GM12878 (cell line): ENCODE data around the gene EGF. TPM values are rescaled to one million over a fixed set of nuclear protein-coding genes. Genes with fewer than 3 reads are reported as not detected.

Source experiments
- BCL3 ChIP-seq: IDR thresholded peaks from 2 replicates; pipeline ENCODE4 v1.6.1; 2011; ENCODE audit warnings: borderline replicate concordance, low read depth, mild to moderate bottlenecking, moderate library complexity, low read length; ENCODE audit not compliant: insufficient read depth, poor library complexity, severe bottlenecking
- E2F4 ChIP-seq: IDR thresholded peaks from 2 replicates; pipeline ENCODE4 v1.6.1; 2012; ENCODE audit warnings: low read depth, low read length, improper control_type of control experiment
- GATAD2B ChIP-seq: fragments of 450-650 bp; conservative IDR thresholded peaks from 2 replicates; pipeline ENCODE4 v1.6.1; 2017; ENCODE audit warnings: low read depth, mild to moderate bottlenecking, moderate library complexity
- IRF4 ChIP-seq: IDR thresholded peaks from 2 replicates; pipeline ENCODE4 v1.6.1; 2011; ENCODE audit warnings: low read depth, low read length
- KAT2A ChIP-seq: conservative IDR thresholded peaks from 2 replicates; pipeline ENCODE4 v1.6.1; 2011; ENCODE audit warnings: low read depth, low read length; ENCODE audit not compliant: control insufficient read depth
- LARP7 ChIP-seq: fragments of 450-650 bp; IDR thresholded peaks from 2 replicates; pipeline ENCODE4 v1.6.1; 2017; ENCODE audit warnings: mild to moderate bottlenecking
- NFYB ChIP-seq: IDR thresholded peaks from 2 replicates; pipeline ENCODE4 v1.6.1; 2011; ENCODE audit warnings: low read depth, mild to moderate bottlenecking, low read length, improper control_type of control experiment, moderate library complexity; ENCODE audit not compliant: insufficient read depth
- PAX5 ChIP-seq: IDR thresholded peaks from 2 replicates; pipeline ENCODE4 v1.6.1; 2011; ENCODE audit warnings: low read depth, low read length, borderline replicate concordance
- RAD21 ChIP-seq: IDR thresholded peaks from 2 replicates; pipeline ENCODE4 v1.6.1; 2011; ENCODE audit warnings: mild to moderate bottlenecking, low read depth, low read length, moderate library complexity; ENCODE audit not compliant: insufficient read depth
- RUNX3 ChIP-seq: IDR thresholded peaks from 2 replicates; pipeline ENCODE4 v1.6.1; 2012; ENCODE audit warnings: low read length, inconsistent platforms
- SIX5 ChIP-seq: IDR thresholded peaks from 2 replicates; pipeline ENCODE4 v1.6.1; 2011; ENCODE audit warnings: mild to moderate bottlenecking, low read depth, low read length, moderate library complexity; ENCODE audit not compliant: severe bottlenecking
- SMARCA5 ChIP-seq: fragments of 450-650 bp; IDR thresholded peaks from 2 replicates; pipeline ENCODE4 v1.6.1; 2017; ENCODE audit warnings: mild to moderate bottlenecking
- SMC3 ChIP-seq: IDR thresholded peaks from 2 replicates; pipeline ENCODE4 v1.6.1; 2011; ENCODE audit warnings: low read length, improper control_type of control experiment, borderline replicate concordance
- STAT3 ChIP-seq: IDR thresholded peaks from 2 replicates; pipeline ENCODE4 v1.6.1; 2011; ENCODE audit warnings: low read depth, low read length, improper control_type of control experiment
- SUZ12 ChIP-seq: fragments of 200-600 bp; sonication (generic); IDR thresholded peaks from one replicate; pipeline ENCODE4 v1.6.1; 2018; ENCODE audit warnings: antibody characterized with exemption, mild to moderate bottlenecking; ENCODE audit not compliant: unreplicated experiment
- TCF12 ChIP-seq: IDR thresholded peaks from 2 replicates; pipeline ENCODE4 v1.6.1; 2011; ENCODE audit warnings: low read depth, mild to moderate bottlenecking, low read length
- YBX1 ChIP-seq: fragments of 450-650 bp; IDR thresholded peaks from 2 replicates; pipeline ENCODE4 v1.6.1; 2016; ENCODE audit warnings: antibody characterized with exemption
- ZBTB33 ChIP-seq: fragments of 450-650 bp; IDR thresholded peaks from 2 replicates; pipeline ENCODE4 v1.6.1; 2017; ENCODE audit warnings: mild to moderate bottlenecking
- ZNF24 ChIP-seq: fragments of 450-650 bp; IDR thresholded peaks from 2 replicates; pipeline ENCODE4 v1.6.1; 2017; ENCODE audit warnings: antibody characterized with exemption, mild to moderate bottlenecking
- ZSCAN29 ChIP-seq: fragments of 450-650 bp; IDR thresholded peaks from 2 replicates; pipeline ENCODE4 v1.6.1; 2017; ENCODE audit warnings: mild to moderate bottlenecking, moderate library complexity
- polyA plus RNA-seq, 11 experiments: library from polyadenylated mRNA; depleted of rRNA in 4 of 11; unstranded in 6 of 11; stranded (reverse) in 5 of 11; fragments of >200 nt; fragmentation: Nextera tagmentation in 4 of 11; fragmentation: Illumina TruSeq in 1 of 11; extraction: Ambion mirVana in 4 of 11; extraction: Trizol in 1 of 11; gene quantifications; 1 replicate in 1 of 11; 2 replicates in 10 of 11; pipeline versions ENCODE4 v1.2.1 to v1.2.3, GENCODE V29; 2011 to 2016; ENCODE audit warnings: inconsistent platforms in 2 of 11, missing spikeins in 2 of 11, low read depth in 1 of 11
- total RNA-seq, 4 experiments: library from RNA; depleted of rRNA in 3 of 4; stranded (reverse); fragments of >200 nt in 3 of 4; fragmentation: Illumina TruSeq in 1 of 4; extraction: Trizol in 1 of 4; gene quantifications; 2 replicates each; pipeline versions ENCODE4 v1.2.1 to v1.2.3, GENCODE V29; 2013 to 2021
- TF ChIP-seq, protein P1 (sequence below): fragments of 450-650 bp; IDR thresholded peaks from 2 replicates; pipeline ENCODE4 v1.6.1; 2017; ENCODE audit warnings: low read depth, mild to moderate bottlenecking, moderate library complexity
- TF ChIP-seq, protein P2 (sequence below): IDR thresholded peaks from 2 replicates; pipeline ENCODE4 v1.6.1; 2011; ENCODE audit warnings: low read depth, mild to moderate bottlenecking, low read length, moderate library complexity, borderline replicate concordance; ENCODE audit errors: extremely low read depth
- TF ChIP-seq, protein P3 (sequence below): fragments of 450-650 bp; formaldehyde crosslinking; IDR thresholded peaks from 2 replicates; pipeline ENCODE4 v1.4.0; 2022; ENCODE audit warnings: mild to moderate bottlenecking, moderate library complexity

EGF gene
- total and polyA plus RNA-seq, 10 of the 15 experiments (the other 5 are each of a cell fraction or from before 2014, with no cell fraction given), result 0.02 to 0.90 (median 0.19) TPM; not detected in 4

GRCh38 chr4:109877400-109877799 lies 35.3 kb upstream of the EGF start (continued):
- TF ChIP-seq ZBTB33, result no peak
- TF ChIP-seq, protein P1, sequence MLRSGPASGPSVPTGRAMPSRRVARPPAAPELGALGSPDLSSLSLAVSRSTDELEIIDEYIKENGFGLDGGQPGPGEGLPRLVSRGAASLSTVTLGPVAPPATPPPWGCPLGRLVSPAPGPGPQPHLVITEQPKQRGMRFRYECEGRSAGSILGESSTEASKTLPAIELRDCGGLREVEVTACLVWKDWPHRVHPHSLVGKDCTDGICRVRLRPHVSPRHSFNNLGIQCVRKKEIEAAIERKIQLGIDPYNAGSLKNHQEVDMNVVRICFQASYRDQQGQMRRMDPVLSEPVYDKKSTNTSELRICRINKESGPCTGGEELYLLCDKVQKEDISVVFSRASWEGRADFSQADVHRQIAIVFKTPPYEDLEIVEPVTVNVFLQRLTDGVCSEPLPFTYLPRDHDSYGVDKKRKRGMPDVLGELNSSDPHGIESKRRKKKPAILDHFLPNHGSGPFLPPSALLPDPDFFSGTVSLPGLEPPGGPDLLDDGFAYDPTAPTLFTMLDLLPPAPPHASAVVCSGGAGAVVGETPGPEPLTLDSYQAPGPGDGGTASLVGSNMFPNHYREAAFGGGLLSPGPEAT, result no peak
- TF ChIP-seq RAD21, result no peak
- TF ChIP-seq ZNF24, result no peak
- TF ChIP-seq SMARCA5, result no peak
- TF ChIP-seq TCF12, result peak; percentile 67; the same call in 1 of the 2 replicates
- peak; percentile 42 for TF ChIP-seq RUNX3
- TF ChIP-seq IRF4, result peak; percentile 67; the same call in 1 of the 2 replicates
- no peak for TF ChIP-seq PAX5
- TF ChIP-seq BCL3, result peak; percentile 36
- TF ChIP-seq NFYB, result no peak
- no peak for TF ChIP-seq SUZ12
- no peak for TF ChIP-seq STAT3
- no peak for TF ChIP-seq GATAD2B
- TF ChIP-seq SMC3, result no peak
- TF ChIP-seq, protein P2, sequence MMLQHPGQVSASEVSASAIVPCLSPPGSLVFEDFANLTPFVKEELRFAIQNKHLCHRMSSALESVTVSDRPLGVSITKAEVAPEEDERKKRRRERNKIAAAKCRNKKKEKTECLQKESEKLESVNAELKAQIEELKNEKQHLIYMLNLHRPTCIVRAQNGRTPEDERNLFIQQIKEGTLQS, result no peak
- TF ChIP-seq KAT2A, result no peak
- TF ChIP-seq SIX5, result no peak
- TF ChIP-seq, protein P3, sequence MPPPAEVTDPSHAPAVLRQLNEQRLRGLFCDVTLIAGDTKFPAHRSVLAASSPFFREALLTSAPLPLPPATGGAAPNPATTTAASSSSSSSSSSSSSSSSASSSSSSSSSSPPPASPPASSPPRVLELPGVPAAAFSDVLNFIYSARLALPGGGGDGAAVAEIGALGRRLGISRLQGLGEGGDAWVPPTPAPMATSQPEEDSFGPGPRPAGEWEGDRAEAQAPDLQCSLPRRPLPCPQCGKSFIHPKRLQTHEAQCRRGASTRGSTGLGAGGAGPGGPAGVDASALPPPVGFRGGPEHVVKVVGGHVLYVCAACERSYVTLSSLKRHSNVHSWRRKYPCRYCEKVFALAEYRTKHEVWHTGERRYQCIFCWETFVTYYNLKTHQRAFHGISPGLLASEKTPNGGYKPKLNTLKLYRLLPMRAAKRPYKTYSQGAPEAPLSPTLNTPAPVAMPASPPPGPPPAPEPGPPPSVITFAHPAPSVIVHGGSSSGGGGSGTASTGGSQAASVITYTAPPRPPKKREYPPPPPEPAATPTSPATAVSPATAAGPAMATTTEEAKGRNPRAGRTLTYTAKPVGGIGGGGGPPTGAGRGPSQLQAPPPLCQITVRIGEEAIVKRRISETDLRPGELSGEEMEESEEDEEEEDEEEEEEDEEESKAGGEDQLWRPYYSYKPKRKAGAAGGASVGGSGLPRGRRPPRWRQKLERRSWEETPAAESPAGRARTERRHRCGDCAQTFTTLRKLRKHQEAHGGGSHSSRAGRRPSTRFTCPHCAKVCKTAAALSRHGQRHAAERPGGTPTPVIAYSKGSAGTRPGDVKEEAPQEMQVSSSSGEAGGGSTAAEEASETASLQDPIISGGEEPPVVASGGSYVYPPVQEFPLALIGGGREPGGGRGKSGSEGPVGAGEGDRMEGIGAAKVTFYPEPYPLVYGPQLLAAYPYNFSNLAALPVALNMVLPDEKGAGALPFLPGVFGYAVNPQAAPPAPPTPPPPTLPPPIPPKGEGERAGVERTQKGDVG (CRISPR knock-in tag), result no peak
- no peak for TF ChIP-seq E2F4
- no peak for TF ChIP-seq LARP7
- TF ChIP-seq ZSCAN29, result no peak
- no peak for TF ChIP-seq YBX1
